RPMI7951 (cell line): Measurements from ENCODE around the gene SH3BP5. TPM values are rescaled to one million over a fixed set of nuclear protein-coding genes. Genes with fewer than 3 reads are reported as not detected.
A peak's percentile ranks its signal among the peaks of the same experiment; 100 is the strongest.

ENCODE experiments used
- DNase-seq: peaks from one replicate; pipeline ENCODE4 v3.0.0-alpha.2; 2012; ENCODE audit warnings: low read depth
- total RNA-seq: library from RNA; depleted of rRNA; stranded (reverse); fragments of >200 nt; shearing (Covaris generic); gene quantifications from 2 replicates; pipeline ENCODE4 v1.2.3, GENCODE V29; 2014

The SH3BP5 gene
- total RNA-seq, 1 experiment from 2014 or later = 2.4 TPM

- no peak for DNase-seq
These were observed 79.2 kb downstream of the SH3BP5 start for GRCh38 chr3:15253023-15253697.

DNA sequence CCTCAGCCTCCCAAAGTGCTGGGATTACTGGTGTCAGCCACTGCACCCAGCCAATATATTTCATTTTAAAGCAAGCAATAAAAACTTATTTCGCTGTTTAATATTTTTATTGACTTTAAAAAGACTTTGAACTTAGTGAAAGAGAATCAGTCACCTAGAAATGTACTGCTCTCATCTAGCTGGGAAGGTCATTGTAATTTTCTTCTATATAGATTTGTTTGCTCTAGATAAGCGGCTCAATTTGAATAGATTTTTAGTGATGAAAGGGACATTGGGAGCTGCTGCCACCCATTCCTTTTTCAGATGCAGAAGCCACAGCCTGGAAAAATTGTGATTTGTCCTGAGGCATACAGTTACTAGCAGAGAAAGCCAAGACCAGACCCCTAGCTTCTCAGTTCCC lies 86.2 kb downstream of the SH3BP5 start:
- DNase-seq = no peak

DNA sequence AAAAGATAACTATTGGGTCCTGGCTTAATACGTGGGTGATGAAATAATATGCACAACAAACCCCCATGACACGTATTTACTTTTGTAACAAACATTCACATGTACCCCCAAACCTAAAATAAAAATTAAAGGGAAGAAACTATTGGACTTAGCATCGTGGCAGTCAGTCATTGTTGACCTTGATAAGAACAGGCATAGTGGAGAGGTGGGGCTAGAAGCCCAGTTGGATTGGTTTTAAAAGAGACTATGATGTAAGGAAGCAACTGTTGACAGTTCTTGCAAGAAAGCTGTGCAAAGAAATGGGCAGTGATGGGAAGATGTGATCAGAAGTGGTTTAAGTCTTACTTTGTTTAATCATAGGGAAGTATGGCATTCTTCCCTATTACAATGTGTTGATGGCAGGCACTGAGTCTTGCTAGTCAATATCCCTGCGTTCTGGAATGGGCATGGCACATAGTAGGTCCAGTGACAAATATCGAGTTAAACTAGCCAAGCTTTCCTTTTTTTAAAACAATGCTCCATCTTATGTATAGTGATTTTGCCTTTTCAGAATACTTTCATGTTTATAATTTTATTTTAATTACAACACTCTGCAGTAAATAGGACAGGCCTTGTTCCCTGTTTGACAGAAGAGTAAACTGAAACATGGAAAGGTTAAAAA lies 88.4 kb downstream of the SH3BP5 start:
- no peak for DNase-seq

- DNase-seq = peak; percentile 4
These were observed 91.0 kb downstream of the SH3BP5 start for GRCh38 chr3:15241341-15241740.

- no peak for DNase-seq
These were observed 103.1 kb downstream of the SH3BP5 start for GRCh38 chr3:15229262-15229661.

GRCh38 chr3:15228147-15228546 lies 104.2 kb downstream of the SH3BP5 start:
- no peak for DNase-seq

DNA sequence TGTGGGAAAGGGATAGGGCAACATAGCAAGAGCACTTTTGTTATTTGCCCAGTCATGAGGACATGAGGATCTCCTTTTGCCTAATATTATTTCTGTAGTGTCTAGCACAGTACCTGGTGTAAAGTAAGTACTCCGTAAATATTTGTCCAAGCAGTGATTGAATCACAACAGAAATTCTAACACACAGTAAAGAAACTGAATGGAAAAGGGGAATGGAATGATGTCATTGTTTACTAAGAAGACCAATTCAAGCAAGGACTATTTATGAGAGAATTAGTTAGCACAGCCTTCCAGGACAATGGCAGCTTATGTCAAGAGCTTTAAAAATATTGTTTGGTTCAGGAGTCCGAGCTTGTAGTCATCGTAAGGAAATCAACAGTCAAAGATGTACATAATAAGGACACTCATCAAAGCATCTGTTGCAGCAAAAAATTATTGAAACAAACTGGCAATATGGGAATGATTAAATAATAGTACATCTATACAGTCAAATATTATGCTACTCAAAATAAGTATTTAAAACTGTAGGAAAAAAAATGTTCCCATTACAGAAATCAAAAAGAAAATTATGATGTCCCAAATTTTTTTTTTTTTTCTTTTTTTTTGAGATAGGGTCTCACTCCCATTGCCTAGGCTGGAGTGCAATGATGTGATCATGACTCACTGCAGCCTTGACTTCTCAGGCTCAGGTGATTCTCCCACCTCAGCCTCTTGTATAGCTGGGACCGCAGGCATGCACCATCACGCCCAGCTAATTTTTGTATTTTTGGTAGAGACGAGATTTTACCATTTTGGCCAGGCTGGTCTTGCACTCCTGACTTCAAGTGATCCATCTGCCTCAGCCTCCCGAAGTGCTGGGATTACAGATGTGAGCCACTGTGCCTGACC lies 108.5 kb downstream of the SH3BP5 start:
- no peak for DNase-seq

GRCh38 chr3:15221574-15222217 lies 110.7 kb downstream of the SH3BP5 start:
- no peak for DNase-seq

- DNase-seq = no peak
These were observed 111.7 kb downstream of the SH3BP5 start for GRCh38 chr3:15220661-15221060.

DNA sequence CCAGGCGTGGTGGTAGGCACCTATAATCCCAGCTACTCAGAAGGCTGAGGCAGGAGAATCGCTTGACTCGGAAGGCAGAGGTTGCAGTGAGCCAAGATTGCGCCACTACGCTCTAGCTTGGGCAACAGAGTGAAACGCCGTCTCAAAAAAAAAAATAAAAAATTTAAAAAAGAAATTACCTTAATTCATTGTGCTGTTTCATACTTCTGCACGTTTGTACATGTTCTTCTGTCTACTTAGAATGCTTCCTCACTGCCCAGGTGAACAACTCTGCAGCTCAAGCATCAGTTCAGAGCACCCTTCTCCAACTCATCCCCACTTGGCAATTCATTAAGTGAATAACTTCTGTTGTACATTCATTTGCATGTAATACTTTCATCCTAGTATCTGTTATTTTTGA lies 112.3 kb downstream of the SH3BP5 start:
- no peak for DNase-seq

DNA sequence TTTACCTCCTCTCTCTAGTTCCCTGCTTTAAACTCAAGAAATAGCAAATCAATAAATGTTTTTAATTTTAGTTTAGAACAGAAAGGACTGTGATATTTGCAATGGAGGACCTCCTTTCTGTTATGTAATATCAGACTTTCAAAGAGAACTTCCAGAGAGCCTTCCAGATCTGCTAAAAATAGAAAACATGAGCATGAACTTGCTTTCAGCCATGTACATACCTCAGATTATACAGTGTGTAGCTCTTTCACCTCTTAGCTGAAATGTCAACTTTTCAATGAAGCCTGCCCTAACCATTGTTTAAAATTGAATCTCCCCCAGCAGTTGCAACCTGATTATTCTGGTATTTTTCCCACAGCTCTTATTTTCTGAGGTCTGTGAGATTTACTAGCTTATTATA lies 113.7 kb downstream of the SH3BP5 start:
- no peak for DNase-seq

- no peak for DNase-seq
These were observed 114.5 kb downstream of the SH3BP5 start for GRCh38 chr3:15217841-15218267.

GRCh38 chr3:15217011-15217671 lies 115.2 kb downstream of the SH3BP5 start:
- DNase-seq = no peak

DNA sequence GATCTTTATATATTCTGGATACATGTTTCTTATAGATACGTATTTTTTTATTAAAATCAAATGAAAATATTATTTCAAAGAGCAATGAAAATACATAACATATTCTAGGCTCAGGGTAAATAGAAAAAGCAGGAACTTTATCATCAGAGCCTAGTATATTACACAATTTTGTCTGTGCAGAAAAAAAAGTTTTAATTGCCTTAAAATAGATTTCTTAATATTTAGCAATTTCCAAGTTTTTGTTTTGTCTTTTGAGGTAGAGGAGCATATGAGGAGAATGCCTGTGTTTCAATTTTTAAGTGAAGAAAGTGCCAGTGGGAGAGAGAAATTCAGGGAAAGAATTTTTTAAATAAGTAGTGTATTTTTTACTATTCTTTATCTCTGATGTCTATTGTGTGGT lies 115.9 kb downstream of the SH3BP5 start:
- no peak for DNase-seq

- DNase-seq = no peak
These were observed 116.4 kb downstream of the SH3BP5 start for GRCh38 chr3:15215996-15216395.

- no peak for DNase-seq
These were observed 117.6 kb downstream of the SH3BP5 start for GRCh38 chr3:15214758-15215157.

DNA sequence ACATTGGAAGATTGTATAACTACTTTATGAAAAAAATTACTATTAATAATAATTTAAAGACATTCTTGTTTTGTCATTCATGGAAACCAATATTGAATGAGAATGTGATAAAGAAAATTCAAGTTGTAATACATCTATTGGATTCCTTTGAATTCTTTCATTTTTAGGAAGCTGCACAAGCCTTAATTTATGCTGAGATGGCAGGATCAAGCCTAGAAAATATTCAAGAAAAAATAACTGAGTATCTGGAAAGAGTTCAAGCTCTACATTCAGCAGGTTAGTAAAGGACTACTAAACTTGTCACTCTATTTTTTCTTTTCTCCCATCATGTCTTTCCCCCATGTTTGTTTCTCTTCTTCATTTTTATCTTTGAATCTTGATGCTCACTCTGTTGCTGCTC lies 120.4 kb downstream of the SH3BP5 start:
- no peak for DNase-seq

DNA sequence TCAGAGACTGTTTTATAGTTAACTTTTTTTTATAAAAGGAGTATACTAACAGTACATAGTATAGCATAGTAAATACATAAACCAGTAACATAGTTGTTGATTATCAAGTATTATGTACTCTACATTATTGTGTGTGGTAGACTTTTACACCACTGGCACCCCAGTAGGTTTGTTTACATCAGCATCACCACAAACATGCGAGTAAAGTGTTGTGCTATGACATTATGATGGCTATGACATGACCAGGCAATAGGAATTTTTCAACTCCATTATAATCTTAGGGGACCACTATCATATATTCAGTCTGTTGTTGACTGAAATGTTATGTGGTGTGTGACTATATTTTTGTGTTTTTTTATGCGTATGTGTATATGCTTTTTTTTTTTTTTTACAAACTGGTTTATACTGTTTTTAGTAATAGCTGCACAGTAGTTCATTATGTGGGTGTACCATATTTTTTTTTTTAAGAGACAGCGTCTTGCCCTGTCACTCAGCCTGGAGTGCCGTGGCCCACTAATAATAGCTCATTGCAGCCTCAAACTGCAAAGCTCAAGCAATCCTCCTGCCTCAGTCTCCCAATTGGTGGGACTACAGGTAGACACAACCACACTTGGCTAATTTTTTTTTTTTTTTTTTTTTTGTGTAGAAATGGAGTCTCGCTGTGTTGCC lies 124.4 kb downstream of the SH3BP5 start:
- no peak for DNase-seq

GRCh38 chr3:15206662-15207576 lies 125.5 kb downstream of the SH3BP5 start:
- peak; percentile 37 for DNase-seq
